Cardiac muscle cell (in vitro differentiated cells and primary cell): Measurements from ENCODE around the gene ZCCHC8. TPM values are rescaled to one million over a fixed set of nuclear protein-coding genes. Genes with fewer than 3 reads are reported as not detected.
A peak's percentile ranks its signal among the peaks of the same experiment; 100 is the strongest.
"Not testable (repeated sequence)": the region's sequence is repeated elsewhere in the genome, so short reads cannot be mapped to it uniquely, and the experiment has no call there.

Experiments used
- DNase-seq, 2 donors: peaks; one replicate each; pipeline versions ENCODE4 v3.0.0 to v3.0.0-alpha.2; 2010 to 2017; ENCODE audit warnings: low read depth in 1 of 2, low spot score in 1 of 2
- H3K27ac ChIP-seq: fragments of 200-600 bp; sonication (generic); 2 replicates; pipeline ENCODE4 v1.5.1; 2016
- H3K27me3 ChIP-seq: fragments of 200-600 bp; sonication (generic); 2 replicates; pipeline ENCODE4 v1.6.0; 2016; ENCODE audit warnings: control low read depth
- H3K36me3 ChIP-seq: fragments of 200-600 bp; sonication (generic); 2 replicates; pipeline ENCODE4 v1.5.1; 2016; ENCODE audit warnings: control low read depth
- H3K4me1 ChIP-seq: fragments of 200-600 bp; sonication (generic); 2 replicates; pipeline ENCODE4 v1.8.1; 2017; ENCODE audit warnings: low read depth, mild to moderate bottlenecking, mixed run types
- H3K4me3 ChIP-seq: fragments of 200-600 bp; sonication (generic); 2 replicates; pipeline ENCODE4 v1.5.1; 2016; ENCODE audit warnings: mild to moderate bottlenecking
- H3K9me3 ChIP-seq: fragments of 200-600 bp; sonication (generic); 2 replicates; pipeline ENCODE4 v1.5.1; 2017; ENCODE audit warnings: low read depth, mild to moderate bottlenecking, control low read depth
- polyA plus RNA-seq: library from polyadenylated mRNA; unstranded; fragments of >200 nt; fragmentation: Nextera tagmentation; extraction: Ambion mirVana; gene quantifications from 2 replicates; pipeline ENCODE4 v1.2.1, GENCODE V29; 2016
- total RNA-seq: library from RNA; depleted of rRNA; stranded (reverse); fragments of >200 nt; gene quantifications from 2 replicates; pipeline ENCODE4 v1.2.3, GENCODE V29; 2016
- TF ChIP-seq, protein P1 (sequence below): IDR thresholded peaks from 2 replicates; pipeline ENCODE4 v1.5.1; 2012; ENCODE audit warnings: low read depth, mild to moderate bottlenecking, low read length

ZCCHC8 gene
- total and polyA plus RNA-seq, 2 experiments from 2014 or later = 17.9 to 21.8 TPM

DNA sequence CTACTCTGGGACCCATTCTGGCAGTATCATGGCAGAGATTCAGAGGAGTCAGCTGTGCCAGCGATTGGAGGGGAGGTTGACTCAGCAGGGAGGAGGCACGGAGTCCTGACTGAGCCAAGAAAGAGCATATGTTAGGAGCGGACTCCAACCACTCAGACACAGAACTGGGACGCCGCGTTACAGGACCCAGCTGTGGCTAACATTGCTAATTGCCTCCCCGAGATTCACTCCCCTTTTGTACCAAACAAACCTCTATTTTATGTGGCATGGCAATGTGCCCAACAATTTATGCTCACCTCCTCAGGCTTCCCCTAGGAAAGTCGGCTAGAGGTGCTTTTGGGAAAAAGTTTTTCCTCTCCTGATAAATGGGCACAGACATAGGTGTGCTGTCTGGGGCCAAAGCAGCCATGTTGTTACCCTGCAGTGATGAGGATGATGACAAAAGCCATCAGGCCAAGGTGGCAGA, 63.0 kb downstream of the ZCCHC8 start:
- TF ChIP-seq, protein P1, sequence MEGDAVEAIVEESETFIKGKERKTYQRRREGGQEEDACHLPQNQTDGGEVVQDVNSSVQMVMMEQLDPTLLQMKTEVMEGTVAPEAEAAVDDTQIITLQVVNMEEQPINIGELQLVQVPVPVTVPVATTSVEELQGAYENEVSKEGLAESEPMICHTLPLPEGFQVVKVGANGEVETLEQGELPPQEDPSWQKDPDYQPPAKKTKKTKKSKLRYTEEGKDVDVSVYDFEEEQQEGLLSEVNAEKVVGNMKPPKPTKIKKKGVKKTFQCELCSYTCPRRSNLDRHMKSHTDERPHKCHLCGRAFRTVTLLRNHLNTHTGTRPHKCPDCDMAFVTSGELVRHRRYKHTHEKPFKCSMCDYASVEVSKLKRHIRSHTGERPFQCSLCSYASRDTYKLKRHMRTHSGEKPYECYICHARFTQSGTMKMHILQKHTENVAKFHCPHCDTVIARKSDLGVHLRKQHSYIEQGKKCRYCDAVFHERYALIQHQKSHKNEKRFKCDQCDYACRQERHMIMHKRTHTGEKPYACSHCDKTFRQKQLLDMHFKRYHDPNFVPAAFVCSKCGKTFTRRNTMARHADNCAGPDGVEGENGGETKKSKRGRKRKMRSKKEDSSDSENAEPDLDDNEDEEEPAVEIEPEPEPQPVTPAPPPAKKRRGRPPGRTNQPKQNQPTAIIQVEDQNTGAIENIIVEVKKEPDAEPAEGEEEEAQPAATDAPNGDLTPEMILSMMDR = no peak
- peak in 1 of 2 donors; percentile 90 for DNase-seq
- H3K9me3 ChIP-seq = no peaks in the 10 kb centered on the region
- no peak overlapping the region for H3K4me3 ChIP-seq
- H3K4me1 ChIP-seq = no peaks in the 10 kb centered on the region
- H3K27ac ChIP-seq = no peak overlapping the region
- H3K36me3 ChIP-seq = no peaks in the 10 kb centered on the region
- H3K27me3 ChIP-seq = no peaks in the 10 kb centered on the region

DNA sequence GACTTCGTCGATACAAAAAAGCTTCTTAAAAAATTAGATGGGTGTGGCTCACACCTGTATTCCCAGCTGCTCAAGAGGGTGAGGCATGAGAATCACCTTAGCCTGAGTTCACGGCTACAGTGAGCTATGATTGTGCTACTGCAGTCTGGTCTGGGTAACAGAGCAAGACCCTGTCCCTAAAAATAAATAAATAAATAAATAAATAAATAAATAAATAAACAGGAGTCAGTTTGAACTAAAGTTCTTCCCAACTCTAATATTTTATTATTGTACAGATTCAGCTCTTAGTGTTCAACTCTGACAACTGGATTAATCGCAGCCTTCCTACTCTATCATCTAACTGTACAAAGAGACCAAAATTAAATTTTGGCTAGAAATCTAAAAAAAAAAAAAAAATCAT, 65.5 kb downstream of the ZCCHC8 start:
- no peak for DNase-seq
- Histone ChIP-seq H3K9me3 (no peaks in the 10 kb centered on the region), H3K4me3 (no peak overlapping the region), H3K4me1 (no peaks in the 10 kb centered on the region), H3K27ac (no peak overlapping the region), H3K36me3 (no peaks in the 10 kb centered on the region), H3K27me3 (no peaks in the 10 kb centered on the region)
- TF ChIP-seq, protein P1 = no peak

DNA sequence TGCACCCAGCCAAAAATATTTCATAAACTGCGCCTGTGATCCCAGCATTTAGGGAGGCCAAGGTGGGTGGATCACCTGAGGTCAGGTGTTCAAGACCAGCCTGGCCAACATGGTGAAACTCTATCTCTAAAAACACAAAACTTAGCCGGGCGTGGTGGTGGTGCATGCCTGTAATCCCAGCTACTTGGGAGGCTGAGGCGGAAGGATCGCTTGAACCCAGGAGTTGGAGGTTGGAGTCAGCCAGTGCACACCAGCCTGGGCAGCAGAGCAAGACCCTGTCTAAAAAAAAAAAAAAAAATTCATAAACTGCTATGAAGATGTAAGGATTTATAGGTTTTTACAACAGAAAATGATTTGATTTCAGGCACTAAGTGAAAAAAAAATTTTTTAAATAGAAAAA, 71.7 kb downstream of the ZCCHC8 start:
- H3K27me3 ChIP-seq, H3K4me3 ChIP-seq, DNase-seq, H3K4me1 ChIP-seq, H3K27ac ChIP-seq, H3K36me3 ChIP-seq, H3K9me3 ChIP-seq: not testable (repeated sequence)

DNA sequence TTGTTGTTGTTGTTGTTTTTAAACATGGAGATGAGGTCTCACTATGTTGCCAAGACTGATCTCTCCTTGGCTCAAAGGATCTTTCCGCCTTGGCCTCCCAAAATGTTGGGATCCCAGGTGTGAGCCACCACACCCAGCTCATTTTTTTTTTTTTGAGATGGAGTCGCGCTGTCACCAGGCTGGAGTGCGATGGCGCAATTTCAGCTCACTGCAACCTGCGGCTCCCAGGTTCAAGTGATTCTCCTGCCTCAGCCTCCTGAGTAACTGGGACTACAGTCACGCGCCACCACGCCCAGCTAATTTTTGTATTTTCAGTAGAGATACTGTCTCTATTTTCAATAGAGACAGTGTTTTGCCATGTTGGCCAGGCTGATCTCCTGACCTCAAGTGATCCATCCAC, 73.3 kb downstream of the ZCCHC8 start:
- peaks cover 4% of the 10 kb centered on the region for H3K4me1 ChIP-seq
- no peak for DNase-seq
- no peaks in the 10 kb centered on the region for H3K9me3 ChIP-seq
- TF ChIP-seq, protein P1 = no peak
- no peak overlapping the region for H3K4me3 ChIP-seq
- H3K27me3 ChIP-seq = no peaks in the 10 kb centered on the region
- no peaks in the 10 kb centered on the region for H3K36me3 ChIP-seq
- H3K27ac ChIP-seq = no peak overlapping the region

DNA sequence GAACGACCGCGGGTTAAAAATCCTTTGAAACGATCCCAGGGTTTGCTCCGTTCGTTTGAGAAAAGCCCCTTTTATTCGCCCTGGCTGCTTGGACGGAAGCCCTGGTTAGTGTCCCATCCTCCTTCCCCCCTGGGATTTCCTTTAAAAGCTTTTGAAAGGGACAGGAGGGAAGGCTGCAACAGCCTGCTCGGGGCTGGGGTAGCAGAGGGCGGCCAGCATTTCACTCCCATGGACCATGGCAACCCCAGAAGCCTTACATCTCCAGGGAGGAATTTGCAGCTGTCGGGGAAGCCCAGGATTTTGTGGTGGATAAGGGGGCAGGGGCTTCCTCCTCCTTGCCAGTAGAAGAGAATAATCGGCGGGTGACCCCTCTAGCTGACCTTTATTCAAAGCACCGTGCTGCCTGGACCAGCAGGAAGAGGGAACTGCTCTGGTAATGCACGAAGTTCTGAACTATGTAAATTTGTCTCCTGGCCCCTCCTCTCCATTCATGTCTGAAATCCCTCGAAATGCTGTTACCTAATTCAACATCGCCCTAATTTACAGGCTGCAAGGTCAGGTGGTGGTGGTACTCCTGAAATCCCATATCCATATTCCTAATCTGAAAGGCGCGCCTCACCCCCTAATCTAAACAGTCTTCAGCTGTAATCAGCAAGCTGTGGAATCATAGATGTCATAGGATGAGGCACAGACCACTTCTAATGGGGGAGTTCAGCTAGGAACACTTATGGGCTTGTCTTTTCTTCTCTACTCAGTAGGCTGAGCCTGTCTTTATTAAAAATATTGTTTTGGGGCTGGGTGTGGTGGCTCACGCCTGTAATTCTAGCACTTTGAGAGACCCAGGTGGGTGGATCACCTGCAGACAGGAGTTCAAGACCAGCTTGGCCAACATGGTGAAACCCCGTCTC, 77.2 kb downstream of the ZCCHC8 start:
- Histone ChIP-seq H3K36me3 (no peaks in the 10 kb centered on the region), H3K4me3 (peak overlapping the region; percentile 30), H3K9me3 (no peaks in the 10 kb centered on the region), H3K27ac (peak overlapping the region; percentile 89), H3K27me3 (no peaks in the 10 kb centered on the region), H3K4me1 (peaks cover 17% of the 10 kb centered on the region)
- TF ChIP-seq, protein P1 = no peak
- DNase-seq = peak; percentile 37 to 48

DNA sequence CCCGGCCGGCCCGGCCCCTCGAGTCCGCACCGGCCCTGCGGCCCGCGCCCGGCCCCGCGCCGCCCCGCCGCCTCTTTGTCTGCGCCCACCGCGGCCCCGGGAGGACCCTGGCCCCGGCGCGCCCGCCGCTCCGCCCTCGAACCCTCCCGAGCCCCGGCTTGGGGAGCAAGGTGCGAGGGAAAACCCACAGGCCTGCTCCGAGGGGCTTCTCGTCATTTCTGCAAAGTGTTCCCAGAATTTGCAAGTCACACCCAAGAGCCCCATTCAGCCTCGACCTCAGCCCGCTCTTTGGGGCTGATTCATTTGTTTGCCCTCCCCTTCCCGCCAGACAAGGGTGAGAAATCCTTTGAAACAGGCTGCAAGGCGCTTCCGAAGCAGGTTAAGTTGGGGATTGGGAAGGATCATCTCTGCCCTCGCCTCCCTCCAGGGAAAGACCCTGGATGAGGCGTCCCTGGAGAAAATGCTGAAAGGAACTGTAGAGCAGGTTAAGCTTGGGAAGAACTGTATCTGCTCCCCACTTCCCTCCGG, 77.9 kb downstream of the ZCCHC8 start:
- Histone ChIP-seq H3K27ac (peak overlapping the region; percentile 89), H3K36me3 (no peaks in the 10 kb centered on the region), H3K4me1 (peaks cover 17% of the 10 kb centered on the region), H3K9me3 (no peaks in the 10 kb centered on the region), H3K4me3 (peak overlapping the region; percentile 30), H3K27me3 (no peaks in the 10 kb centered on the region)
- DNase-seq = peak in 1 of 2 donors; percentile 47
- TF ChIP-seq, protein P1 = no peak
